GM04504 (cell line): Measurements from ENCODE around the gene COL5A3.
"Not testable (repeated sequence)": the region's sequence is repeated elsewhere in the genome, so short reads cannot be mapped to it uniquely, and the experiment has no call there.

Experiments used
- DNase-seq: peaks from one replicate; pipeline ENCODE4 v3.0.0-alpha.2; 2012; ENCODE audit warnings: low read depth

The COL5A3 gene

GRCh38 chr19:10010247-10010691, at the start of gene COL5A3:
COL5A3 (minus strand) TSS chr19:10010504; CDS start chr19:10010385, 119 bp downstream.
- DNase-seq, result peak; percentile 63

- no peak for DNase-seq
These were observed 42.5 kb upstream of the COL5A3 start for GRCh38 chr19:10052602-10053360.

- no peak for DNase-seq
These were observed 39.3 kb upstream of the COL5A3 start for GRCh38 chr19:10049626-10050025.

GRCh38 chr19:10045371-10045770, 35.1 kb upstream of the COL5A3 start:
- DNase-seq, result no peak

- DNase-seq, result no peak
These were observed 34.1 kb upstream of the COL5A3 start for GRCh38 chr19:10044390-10044789.

- peak; percentile 10 for DNase-seq
These were observed 33.1 kb upstream of the COL5A3 start for GRCh38 chr19:10043286-10043927.

- no peak for DNase-seq
These were observed 27.5 kb upstream of the COL5A3 start for GRCh38 chr19:10037809-10038208.

GRCh38 chr19:10037367-10037766, 27.1 kb upstream of the COL5A3 start:
- no peak for DNase-seq

- DNase-seq, result no peak
These were observed 26.3 kb upstream of the COL5A3 start for GRCh38 chr19:10036601-10037071.

- no peak for DNase-seq
These were observed 23.3 kb upstream of the COL5A3 start for GRCh38 chr19:10033614-10034013.

GRCh38 chr19:10027158-10027997, 17.1 kb upstream of the COL5A3 start:
- DNase-seq, result peak; percentile 83

GRCh38 chr19:10026744-10027143, 16.4 kb upstream of the COL5A3 start:
- DNase-seq, result no peak

GRCh38 chr19:10023096-10023495, 12.8 kb upstream of the COL5A3 start:
- DNase-seq, result not testable (repeated sequence)

- DNase-seq, result no peak
These were observed 11.6 kb upstream of the COL5A3 start for GRCh38 chr19:10021863-10022262.

GRCh38 chr19:10021446-10021845, 11.1 kb upstream of the COL5A3 start:
- no peak for DNase-seq

GRCh38 chr19:10020851-10021250, 10.5 kb upstream of the COL5A3 start:
- no peak for DNase-seq

- no peak for DNase-seq
These were observed 8.9 kb upstream of the COL5A3 start for GRCh38 chr19:10019246-10019645.

GRCh38 chr19:10018786-10019185, 8.5 kb upstream of the COL5A3 start:
- DNase-seq, result no peak

GRCh38 chr19:10018263-10018662, 8.0 kb upstream of the COL5A3 start:
- peak; percentile 24 for DNase-seq

GRCh38 chr19:10013834-10014618, 3.7 kb upstream of the COL5A3 start:
- no peak for DNase-seq

GRCh38 chr19:10013316-10013715, 3.0 kb upstream of the COL5A3 start, which contains the start of gene RDH8:
RDH8 (plus strand) TSS chr19:10013483; CDS start chr19:10013498, 15 bp downstream.
- no peak for DNase-seq

GRCh38 chr19:10011974-10012373, 1.7 kb upstream of the COL5A3 start:
- DNase-seq, result no peak
